A549 (cell line): ENCODE measurements around the gene SWSAP1. TPM values are rescaled to one million over a fixed set of nuclear protein-coding genes. Genes with fewer than 3 reads are reported as not detected.

ENCODE experiments used
- ATAC-seq, 2 experiments: fragments of 200-7000 bp in 1 of 2; fragments of >200 bp in 1 of 2; cut with Nextera tagmentation in 1 of 2; cut with Tn5 transposase in 1 of 2; 3 replicates each; pipeline versions ENCODE4 v1.8.0 to v1.9.1; 2018 to 2020; ENCODE audit warnings: mild to moderate bottlenecking in 1 of 2, moderate library complexity in 1 of 2
- CTCF ChIA-PET: fragments of 300-600 bp; sonication (Branson Sonifier 250); formaldehyde crosslinking; extraction: SDS; loops from one replicate; lab custom pipeline; 2021; ENCODE audit warnings: antibody characterized with exemption, inconsistent platforms; lab: Yijun Ruan, JAX
- POLR2A ChIA-PET: fragments of 350-600 bp; formaldehyde crosslinking; extraction: SDS; loops from one replicate; lab custom pipeline; 2021; ENCODE audit warnings: antibody characterized with exemption, inconsistent platforms; lab: Yijun Ruan, JAX
- DNase-seq, 2 experiments: peaks; one replicate each; pipeline versions ENCODE4 v3.0.0 to v3.0.0-alpha.2; 2011 to 2016; ENCODE audit warnings: low read depth in 1 of 2, low spot score in 1 of 2
- FAIRE-seq: peaks from 2 replicates; lab custom pipeline; 2011; peaks lifted over from hg19 to GRCh38; lab: Jason Lieb, UNC
- H3K27ac ChIP-seq, 2 experiments: fragments of >200 bp; sonication (Bioruptor Twin); formaldehyde crosslinking; 3 replicates each; pipeline ENCODE4 v1.5.1; 2016 to 2017
- H3K4me1 ChIP-seq: fragments of >200 bp; sonication (Bioruptor Twin); formaldehyde crosslinking; 3 replicates; pipeline ENCODE4 v1.6.1; 2016
- H3K4me2 ChIP-seq: fragments of >200 bp; sonication (Bioruptor Twin); formaldehyde crosslinking; 3 replicates; pipeline ENCODE4 v1.6.1; 2016
- H3K4me3 ChIP-seq: fragments of >200 bp; sonication (Bioruptor Twin); formaldehyde crosslinking; 3 replicates; pipeline ENCODE4 v1.5.1; 2016
- H3K9me3 ChIP-seq: fragments of >200 bp; sonication (Bioruptor Twin); formaldehyde crosslinking; 3 replicates; pipeline ENCODE4 v1.6.1; 2016
- BHLHE40 ChIP-seq: IDR thresholded peaks from 2 replicates; pipeline ENCODE4 v1.6.1; 2012; ENCODE audit warnings: low read depth, low read length, inconsistent platforms
- CBX2 ChIP-seq: fragments of 200-600 bp; sonication (generic); IDR thresholded peaks from 2 replicates; pipeline ENCODE4 v1.6.1; 2016; ENCODE audit warnings: low read depth, mild to moderate bottlenecking, borderline replicate concordance
- CBX8 ChIP-seq: fragments of 200-600 bp; sonication (generic); IDR thresholded peaks from 2 replicates; pipeline ENCODE4 v1.6.1; 2016
- ESRRA ChIP-seq: fragments of 150-350 bp; IDR thresholded peaks from 2 replicates; pipeline ENCODE4 v1.6.1; 2014; ENCODE audit warnings: mild to moderate bottlenecking, low read length, borderline replicate concordance
- FOSL2 ChIP-seq, 2 experiments: fragments of 450-650 bp in 1 of 2; fragments of >200 bp in 1 of 2; sonication (Bioruptor Twin) in 1 of 2; formaldehyde crosslinking; IDR thresholded peaks; 2 replicates each; pipeline versions ENCODE4 v1.5.0 to v1.6.1; 2016 to 2020; ENCODE audit warnings: mild to moderate bottlenecking in 1 of 2, moderate library complexity in 1 of 2
- JUN ChIP-seq, 2 experiments: fragments of >200 bp; sonication (Bioruptor Twin); formaldehyde crosslinking; IDR thresholded peaks; 2 replicates in 1 of 2; 3 replicates in 1 of 2; pipeline ENCODE4 v1.6.1; 2016 to 2017
- KDM5A ChIP-seq: fragments of 200-600 bp; sonication (generic); IDR thresholded peaks from 2 replicates; pipeline ENCODE4 v1.6.1; 2016; ENCODE audit warnings: antibody characterized with exemption, mild to moderate bottlenecking
- MYC ChIP-seq: IDR thresholded peaks from 2 replicates; pipeline ENCODE4 v1.6.1; 2012; ENCODE audit warnings: mild to moderate bottlenecking, inconsistent platforms, low read length, improper control_type of control experiment, borderline replicate concordance
- NR3C1 ChIP-seq: fragments of >200 bp; sonication (Bioruptor Twin); formaldehyde crosslinking; IDR thresholded peaks from 3 replicates; pipeline ENCODE4 v1.6.1; 2017
- PHF8 ChIP-seq: fragments of 200-600 bp; sonication (generic); IDR thresholded peaks from 2 replicates; pipeline ENCODE4 v1.6.1; 2016; ENCODE audit warnings: low read depth, mild to moderate bottlenecking, antibody characterized with exemption, moderate library complexity, borderline replicate concordance
- POLR2A ChIP-seq: IDR thresholded peaks from 2 replicates; pipeline ENCODE4 v1.6.1; 2012; ENCODE audit warnings: mild to moderate bottlenecking, low read length
- POLR2AphosphoS2 ChIP-seq: conservative IDR thresholded peaks from 2 replicates; pipeline ENCODE4 v1.6.1; 2012; ENCODE audit warnings: low read length, improper control_type of control experiment, inconsistent platforms
- RCOR1 ChIP-seq: fragments of 150-350 bp; IDR thresholded peaks from 2 replicates; pipeline ENCODE4 v1.6.1; 2014; ENCODE audit warnings: antibody characterized with exemption, low read length, low read depth
- SMC3 ChIP-seq: fragments of >200 bp; sonication (Bioruptor Twin); formaldehyde crosslinking; IDR thresholded peaks from 3 replicates; pipeline ENCODE4 v1.6.1; 2018; ENCODE audit warnings: inconsistent platforms
- SREBF2 ChIP-seq: fragments of 450-650 bp; IDR thresholded peaks from 2 replicates; pipeline ENCODE4 v1.6.1; 2014; ENCODE audit warnings: mild to moderate bottlenecking, moderate library complexity
- ZFP36 ChIP-seq: fragments of 450-650 bp; IDR thresholded peaks from 2 replicates; pipeline ENCODE4 v1.6.1; 2014; ENCODE audit warnings: borderline replicate concordance; ENCODE audit not compliant: partially characterized antibody
- ZNF302 ChIP-seq: fragments of 250-450 bp; sonication (Bioruptor Pico); IDR thresholded peaks from 2 replicates; pipeline ENCODE4 v1.9.0; 2021; ENCODE audit warnings: inconsistent platforms, mild to moderate bottlenecking, moderate library complexity
- ZSCAN20 ChIP-seq: fragments of 250-450 bp; sonication (Bioruptor Pico); IDR thresholded peaks from 2 replicates; pipeline ENCODE4 v1.8.0; 2022; ENCODE audit warnings: mild to moderate bottlenecking, moderate library complexity
- WGBS: methylation state at CpG from one replicate; pipeline ENCODE4 v1.1.6; 2017; ENCODE audit errors: missing lambda C conversion rate; 5-methylcytosine and 5-hydroxymethylcytosine counted together
- polyA plus RNA-seq, 4 experiments: library from polyadenylated mRNA; depleted of rRNA in 3 of 4; stranded (reverse); fragments of >200 nt; fragmentation: RNase III in 1 of 4; extraction: RNeasy Plus Mini Kit Qiagen cat#74134 plus additional on column Dnase treatment in 1 of 4; gene quantifications; 2 replicates in 3 of 4; 3 replicates in 1 of 4; pipeline ENCODE4 v1.2.3, GENCODE V29; 2011 to 2017
- TF ChIP-seq, protein P1 (sequence below): fragments of 450-650 bp; IDR thresholded peaks from 2 replicates; pipeline ENCODE4 v1.6.1; 2014; ENCODE audit warnings: antibody characterized with exemption
- TF ChIP-seq, protein P2 (sequence below): IDR thresholded peaks from 2 replicates; pipeline ENCODE4 v1.6.1; 2012
- TF ChIP-seq, protein P3 (sequence below): fragments of >200 bp; sonication (Bioruptor Twin); formaldehyde crosslinking; IDR thresholded peaks from 3 replicates; pipeline ENCODE4 v1.6.1; 2016
- TF ChIP-seq, protein P4 (sequence below): fragments of 200-600 bp; sonication (generic); IDR thresholded peaks from 2 replicates; pipeline ENCODE4 v1.6.1; 2016; ENCODE audit warnings: antibody characterized with exemption, mild to moderate bottlenecking, moderate library complexity

SWSAP1 gene
- polyA plus RNA-seq, 2 of the 4 experiments (the other 2 are of a cell fraction) = 1.3 to 1.5 TPM

DNA sequence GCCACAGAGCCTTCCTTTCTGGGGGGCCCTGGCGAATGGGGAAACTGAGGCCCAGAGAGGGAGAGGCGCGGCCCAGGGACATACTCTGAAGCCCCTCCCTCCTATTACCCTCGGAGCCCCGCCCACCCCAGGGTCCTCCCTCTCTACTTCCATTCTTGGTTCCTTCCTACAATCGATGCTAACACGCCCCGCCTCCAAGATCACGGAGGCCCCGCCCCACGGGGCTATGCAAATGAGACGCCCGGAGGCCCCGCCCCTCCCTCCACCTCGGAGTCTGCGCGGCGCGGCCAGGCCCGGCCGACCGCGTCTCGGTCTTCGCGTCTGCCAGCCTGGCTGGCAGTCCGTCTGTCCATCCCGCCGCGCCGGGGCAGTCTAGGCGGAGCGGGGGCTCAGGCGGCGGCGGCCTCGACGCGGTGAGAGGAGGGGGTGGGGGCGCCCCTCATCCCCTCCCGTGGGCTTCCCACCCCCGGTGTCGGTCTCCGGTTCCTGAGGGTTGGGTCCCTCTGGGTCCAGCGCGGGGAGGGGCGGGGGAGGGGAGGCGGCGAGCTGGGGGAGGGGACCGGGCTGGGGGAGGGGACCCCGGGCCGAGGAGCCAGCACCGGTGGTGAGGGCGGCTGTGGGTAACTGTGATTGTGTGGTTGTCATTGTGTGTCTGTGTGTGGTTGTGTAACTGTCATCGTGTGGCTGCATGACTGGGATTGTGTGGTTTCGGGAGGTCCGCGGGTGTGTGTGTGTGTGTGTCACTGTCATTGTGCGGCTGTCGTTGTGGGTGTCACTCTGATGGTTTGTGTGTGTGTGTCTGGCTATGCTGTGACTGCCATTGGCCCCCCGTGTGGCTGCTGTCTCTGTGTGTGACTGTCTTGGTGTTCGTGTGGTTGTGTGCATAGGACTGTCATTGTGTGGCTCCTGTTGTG lies 19.0 kb upstream of the SWSAP1 start, which contains the start of gene PLPPR2:
TSS of gene PLPPR2 (plus strand) at position 273 of the 914 bp plus-strand sequence. CDS start 2,242 bp downstream, outside the sequence.
- ATAC-seq (peak; percentile 78 to 95), FAIRE-seq (no peak), DNase-seq (peak; percentile 56 to 84)
- H3K4me3 ChIP-seq = peak within 1 kb of the TSS; percentile 58
- H3K27ac ChIP-seq = peak within 1 kb of the TSS; percentile 74 to 89
- no peaks in the 10 kb centered on the region for H3K4me1 ChIP-seq
- H3K4me2 ChIP-seq = peak within 1 kb of the TSS; percentile 90
- no peak for TF ChIP-seq ZNF302
- no peak for TF ChIP-seq SMC3
- peak; percentile 56 for TF ChIP-seq POLR2A
- TF ChIP-seq POLR2AphosphoS2 = no peak
- 0 out of 5 replicates have a peak, but pooled peaks of 1 of the 2 experiments have one; percentile 48 for TF ChIP-seq JUN (IDR thresholded peaks at IDR 0.05)
- no peak; the same call in 1 of the 2 replicates for TF ChIP-seq PHF8
- TF ChIP-seq, protein P1, sequence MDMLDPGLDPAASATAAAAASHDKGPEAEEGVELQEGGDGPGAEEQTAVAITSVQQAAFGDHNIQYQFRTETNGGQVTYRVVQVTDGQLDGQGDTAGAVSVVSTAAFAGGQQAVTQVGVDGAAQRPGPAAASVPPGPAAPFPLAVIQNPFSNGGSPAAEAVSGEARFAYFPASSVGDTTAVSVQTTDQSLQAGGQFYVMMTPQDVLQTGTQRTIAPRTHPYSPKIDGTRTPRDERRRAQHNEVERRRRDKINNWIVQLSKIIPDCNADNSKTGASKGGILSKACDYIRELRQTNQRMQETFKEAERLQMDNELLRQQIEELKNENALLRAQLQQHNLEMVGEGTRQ = no peak
- POLR2A ChIA-PET = no interaction called here
- CTCF ChIA-PET = no interaction called here
- H3K9me3 ChIP-seq = no peaks in the 10 kb centered on the region
- WGBS = 11% methylated on average over 21 of the region's 62 CpGs

DNA sequence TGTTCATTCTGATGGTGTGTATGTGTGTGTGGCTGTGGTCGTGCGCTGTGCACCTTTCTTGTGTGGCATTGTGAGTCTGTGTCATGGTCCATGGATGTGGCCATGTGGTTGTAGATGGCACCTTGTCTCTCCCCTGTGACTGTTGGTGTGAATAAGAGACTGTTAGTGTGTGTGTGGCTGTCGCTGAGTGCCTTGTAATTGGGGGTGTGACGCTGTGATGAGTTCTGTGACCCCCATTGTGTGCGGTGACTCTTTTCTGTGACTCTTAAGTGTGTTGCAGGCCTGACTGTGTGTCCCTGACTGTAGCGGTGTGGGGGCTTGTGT lies 18.4 kb upstream of the SWSAP1 start:
- CTCF ChIA-PET = no interaction called here
- no peak for DNase-seq
- no peak for FAIRE-seq
- TF ChIP-seq NR3C1 (no peak), JUN (IDR thresholded peaks at IDR 0.05) (no peak), RCOR1 (no peak), FOSL2 (IDR thresholded peaks at IDR 0.05) (no peak), FOSL2 (CRISPR knock-in tag; IDR thresholded peaks at IDR 0.05) (no peak), ZFP36 (no peak), ESRRA (no peak)
- TF ChIP-seq, protein P2, sequence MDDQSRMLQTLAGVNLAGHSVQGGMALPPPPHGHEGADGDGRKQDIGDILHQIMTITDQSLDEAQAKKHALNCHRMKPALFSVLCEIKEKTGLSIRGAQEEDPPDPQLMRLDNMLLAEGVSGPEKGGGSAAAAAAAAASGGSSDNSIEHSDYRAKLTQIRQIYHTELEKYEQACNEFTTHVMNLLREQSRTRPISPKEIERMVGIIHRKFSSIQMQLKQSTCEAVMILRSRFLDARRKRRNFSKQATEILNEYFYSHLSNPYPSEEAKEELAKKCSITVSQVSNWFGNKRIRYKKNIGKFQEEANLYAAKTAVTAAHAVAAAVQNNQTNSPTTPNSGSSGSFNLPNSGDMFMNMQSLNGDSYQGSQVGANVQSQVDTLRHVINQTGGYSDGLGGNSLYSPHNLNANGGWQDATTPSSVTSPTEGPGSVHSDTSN = no peak
- Histone ChIP-seq H3K27ac (peak overlapping the region in 1 of 2 experiments; percentile 89; a peak in 2 of 6 replicates), H3K4me1 (no peaks in the 10 kb centered on the region), H3K4me3 (peak overlapping the region; percentile 58; the same call in 2 of the 3 replicates), H3K4me2 (peak overlapping the region; percentile 90), H3K9me3 (no peaks in the 10 kb centered on the region)
- POLR2A ChIA-PET = no interaction called here
- no peak for ATAC-seq
- WGBS = 90% methylated on average over 4 of the region's 6 CpGs

DNA sequence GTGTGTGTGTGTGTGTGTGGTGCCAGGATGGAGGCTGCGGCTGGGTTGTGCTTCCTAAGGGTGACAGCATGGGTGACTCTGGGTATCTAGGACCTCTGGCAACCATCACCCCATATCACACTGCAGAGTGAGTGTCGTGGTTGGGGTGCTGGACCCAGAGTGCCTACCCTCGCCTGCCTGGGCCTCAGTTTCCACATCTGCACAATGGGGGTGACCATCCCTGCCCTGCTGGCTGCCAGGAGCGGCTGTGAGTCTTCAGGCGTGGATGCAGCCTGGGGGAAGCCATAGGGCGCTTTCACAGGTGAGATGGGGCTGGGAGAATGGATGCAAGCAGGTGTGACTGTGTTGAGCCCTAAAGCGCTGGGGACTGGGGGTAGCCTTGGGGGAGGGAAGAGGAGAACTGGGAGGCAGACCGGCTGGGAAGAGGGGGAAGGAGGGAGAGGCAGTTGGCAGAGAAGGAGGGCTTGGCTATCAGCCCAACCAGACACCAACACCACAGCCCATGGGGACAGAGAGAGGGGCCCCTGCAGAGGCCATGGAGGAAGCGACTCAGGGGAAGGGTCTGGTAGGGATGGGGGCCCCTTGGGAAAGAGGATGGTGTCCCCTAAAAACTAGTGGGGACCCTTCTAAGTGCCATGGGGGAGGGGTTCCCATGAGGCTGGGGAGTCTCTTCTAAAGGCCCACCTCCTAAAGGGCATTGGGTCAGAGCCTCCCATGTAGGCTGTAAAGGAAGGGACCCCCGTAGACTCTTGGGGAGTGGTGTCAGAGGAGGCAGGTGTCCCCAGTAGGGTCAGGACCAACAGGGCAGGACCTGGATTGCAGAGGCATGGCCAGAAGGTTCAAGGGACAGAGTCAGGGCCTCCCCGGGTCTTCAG lies 17.6 kb upstream of the SWSAP1 start:
- Histone ChIP-seq H3K4me1 (no peaks in the 10 kb centered on the region), H3K4me2 (no peak overlapping the region; the same call in 2 of the 3 replicates), H3K4me3 (no peak overlapping the region), H3K27ac (no peak overlapping the region), H3K9me3 (no peaks in the 10 kb centered on the region)
- FAIRE-seq (no peak), DNase-seq (no peak), ATAC-seq (no peak)
- POLR2A ChIA-PET = no interaction called here
- 90% methylated on average over 9 of the region's 11 CpGs for WGBS
- CTCF ChIA-PET = no interaction called here
- TF ChIP-seq RCOR1 (no peak), ZNF302 (no peak), ZSCAN20 (CRISPR knock-in tag) (no peak), PHF8 (no peak), SREBF2 (no peak), CBX8 (no peak), CBX2 (no peak), KDM5A (no peak), BHLHE40 (no peak), MYC (no peak), ESRRA (no peak)
- TF ChIP-seq, protein P3, sequence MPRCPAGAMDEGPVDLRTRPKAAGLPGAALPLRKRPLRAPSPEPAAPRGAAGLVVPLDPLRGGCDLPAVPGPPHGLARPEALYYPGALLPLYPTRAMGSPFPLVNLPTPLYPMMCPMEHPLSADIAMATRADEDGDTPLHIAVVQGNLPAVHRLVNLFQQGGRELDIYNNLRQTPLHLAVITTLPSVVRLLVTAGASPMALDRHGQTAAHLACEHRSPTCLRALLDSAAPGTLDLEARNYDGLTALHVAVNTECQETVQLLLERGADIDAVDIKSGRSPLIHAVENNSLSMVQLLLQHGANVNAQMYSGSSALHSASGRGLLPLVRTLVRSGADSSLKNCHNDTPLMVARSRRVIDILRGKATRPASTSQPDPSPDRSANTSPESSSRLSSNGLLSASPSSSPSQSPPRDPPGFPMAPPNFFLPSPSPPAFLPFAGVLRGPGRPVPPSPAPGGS = no peak
- TF ChIP-seq, protein P4, sequence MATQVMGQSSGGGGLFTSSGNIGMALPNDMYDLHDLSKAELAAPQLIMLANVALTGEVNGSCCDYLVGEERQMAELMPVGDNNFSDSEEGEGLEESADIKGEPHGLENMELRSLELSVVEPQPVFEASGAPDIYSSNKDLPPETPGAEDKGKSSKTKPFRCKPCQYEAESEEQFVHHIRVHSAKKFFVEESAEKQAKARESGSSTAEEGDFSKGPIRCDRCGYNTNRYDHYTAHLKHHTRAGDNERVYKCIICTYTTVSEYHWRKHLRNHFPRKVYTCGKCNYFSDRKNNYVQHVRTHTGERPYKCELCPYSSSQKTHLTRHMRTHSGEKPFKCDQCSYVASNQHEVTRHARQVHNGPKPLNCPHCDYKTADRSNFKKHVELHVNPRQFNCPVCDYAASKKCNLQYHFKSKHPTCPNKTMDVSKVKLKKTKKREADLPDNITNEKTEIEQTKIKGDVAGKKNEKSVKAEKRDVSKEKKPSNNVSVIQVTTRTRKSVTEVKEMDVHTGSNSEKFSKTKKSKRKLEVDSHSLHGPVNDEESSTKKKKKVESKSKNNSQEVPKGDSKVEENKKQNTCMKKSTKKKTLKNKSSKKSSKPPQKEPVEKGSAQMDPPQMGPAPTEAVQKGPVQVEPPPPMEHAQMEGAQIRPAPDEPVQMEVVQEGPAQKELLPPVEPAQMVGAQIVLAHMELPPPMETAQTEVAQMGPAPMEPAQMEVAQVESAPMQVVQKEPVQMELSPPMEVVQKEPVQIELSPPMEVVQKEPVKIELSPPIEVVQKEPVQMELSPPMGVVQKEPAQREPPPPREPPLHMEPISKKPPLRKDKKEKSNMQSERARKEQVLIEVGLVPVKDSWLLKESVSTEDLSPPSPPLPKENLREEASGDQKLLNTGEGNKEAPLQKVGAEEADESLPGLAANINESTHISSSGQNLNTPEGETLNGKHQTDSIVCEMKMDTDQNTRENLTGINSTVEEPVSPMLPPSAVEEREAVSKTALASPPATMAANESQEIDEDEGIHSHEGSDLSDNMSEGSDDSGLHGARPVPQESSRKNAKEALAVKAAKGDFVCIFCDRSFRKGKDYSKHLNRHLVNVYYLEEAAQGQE = no peak
- TF ChIP-seq, protein P2 = no peak
